ENCODE data around the gene SPR.

SPR gene

GRCh38 chr2:72916743-72917137 is 29.5 kb downstream of the SPR start:
- DNase-seq, result no peak

- DNase-seq, result peak; percentile 59
Measured at GRCh38 chr2:72917138-72917876, 30.1 kb downstream of the SPR start, which contains the start of gene EMX1. Gene EMX1 (plus strand): TSS chr2:72917519. CDS start chr2:72917853, 334 bp downstream.

GRCh38 chr2:72917877-72918553 is 30.8 kb downstream of the SPR start:
- DNase-seq, result no peak

GRCh38 chr2:72919414-72920317 is 32.5 kb downstream of the SPR start:
- DNase-seq, result no peak

- DNase-seq, result no peak
Measured at GRCh38 chr2:72920318-72921087, 33.3 kb downstream of the SPR start.

- DNase-seq, result no peak
Measured at GRCh38 chr2:72921088-72921851, 34.1 kb downstream of the SPR start.

- DNase-seq, result no peak
Measured at GRCh38 chr2:72921853-72922252, 34.6 kb downstream of the SPR start.

- DNase-seq, result no peak
Measured at GRCh38 chr2:72923833-72924352, 36.7 kb downstream of the SPR start.

GRCh38 chr2:72924353-72925240 is 37.4 kb downstream of the SPR start:
- no peak for DNase-seq

- no peak for DNase-seq
Measured at GRCh38 chr2:72925328-72925943, 38.2 kb downstream of the SPR start.

GRCh38 chr2:72926368-72926767 is 39.2 kb downstream of the SPR start:
- DNase-seq, result no peak

- no peak for DNase-seq
Measured at GRCh38 chr2:72926811-72927465, 39.7 kb downstream of the SPR start.

- no peak for DNase-seq
Measured at GRCh38 chr2:72927619-72928550, 40.7 kb downstream of the SPR start.

GRCh38 chr2:72929010-72929409 is 41.8 kb downstream of the SPR start:
- DNase-seq, result no peak

- no peak for DNase-seq
Measured at GRCh38 chr2:72931280-72931910, 44.2 kb downstream of the SPR start.

GRCh38 chr2:72932045-72932740 is 45.0 kb downstream of the SPR start:
- DNase-seq, result no peak

GRCh38 chr2:72932805-72933204 is 45.6 kb downstream of the SPR start:
- DNase-seq, result no peak
